Frontal cortex (tissue), 4 donors: Measurements from ENCODE around the gene NUDT2. TPM values are rescaled to one million over a fixed set of nuclear protein-coding genes. Genes with fewer than 3 reads are reported as not detected.
A peak's percentile ranks its signal among the peaks of the same experiment; 100 is the strongest.

ENCODE experiments used
- DNase-seq, 2 donors: peaks; one replicate each; pipeline ENCODE4 v3.0.0; 2012; ENCODE audit warnings: low spot score in 2 of 2
- FAIRE-seq: peaks from 2 replicates; lab custom pipeline; 2012; peaks lifted over from hg19 to GRCh38; lab: Jason Lieb, UNC
- small RNA-seq: library from RNA; depleted of rRNA; stranded (forward); fragments of <200 nt; gene quantifications from one replicate; pipeline ENCODE3, GENCODE V24; 2014
- total RNA-seq: library from RNA; depleted of rRNA; stranded (reverse); fragments of >200 nt; gene quantifications from one replicate; pipeline ENCODE4 v1.2.3, GENCODE V29; 2014
- donor health status: control.
- donor health status: control.
- donor health status: control.

NUDT2 gene
- total RNA-seq, 1 donor from 2014 or later = 15.5 TPM

DNA sequence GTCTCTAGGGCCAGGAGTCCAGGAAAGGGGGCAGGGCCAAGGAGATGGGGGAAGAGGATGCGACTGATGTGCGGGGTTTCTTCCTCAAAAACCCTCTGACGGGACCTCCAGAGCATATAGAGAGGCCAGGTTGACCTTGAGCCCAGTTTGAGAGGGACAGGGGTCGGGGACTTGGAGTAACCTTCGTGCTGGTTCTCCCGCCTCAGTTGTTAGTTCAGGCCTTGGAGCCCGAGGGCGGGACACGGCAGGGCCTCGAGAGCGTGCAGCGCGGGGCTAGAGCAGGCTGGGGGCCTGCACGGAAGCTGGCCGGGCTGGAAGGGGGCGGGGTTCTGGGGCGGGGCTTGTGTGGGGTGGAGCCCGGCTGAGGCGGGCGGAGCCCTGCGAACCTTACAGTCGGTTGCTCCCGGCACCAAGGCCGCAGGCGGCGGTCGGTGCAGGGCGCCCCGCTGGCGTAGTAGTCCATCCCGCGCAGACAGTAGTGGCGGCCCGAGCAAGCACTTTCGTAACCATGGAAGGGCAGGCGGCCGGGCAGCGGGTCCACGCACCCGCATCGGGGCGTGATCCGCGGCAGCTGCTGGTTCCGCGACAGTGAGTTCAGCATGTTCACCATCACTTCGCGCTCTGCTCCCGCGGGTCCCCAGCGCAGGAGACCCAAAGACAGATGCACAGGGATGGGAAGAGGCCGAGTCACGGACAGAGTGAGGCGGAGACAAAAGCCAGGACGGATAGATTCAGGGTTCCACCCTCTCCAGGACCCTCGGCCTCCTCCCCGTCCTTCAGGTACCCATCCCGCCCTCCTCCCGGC, 51.3 kb downstream of the NUDT2 start:
- FAIRE-seq (no peak), DNase-seq (peak; percentile 84 to 90)

DNA sequence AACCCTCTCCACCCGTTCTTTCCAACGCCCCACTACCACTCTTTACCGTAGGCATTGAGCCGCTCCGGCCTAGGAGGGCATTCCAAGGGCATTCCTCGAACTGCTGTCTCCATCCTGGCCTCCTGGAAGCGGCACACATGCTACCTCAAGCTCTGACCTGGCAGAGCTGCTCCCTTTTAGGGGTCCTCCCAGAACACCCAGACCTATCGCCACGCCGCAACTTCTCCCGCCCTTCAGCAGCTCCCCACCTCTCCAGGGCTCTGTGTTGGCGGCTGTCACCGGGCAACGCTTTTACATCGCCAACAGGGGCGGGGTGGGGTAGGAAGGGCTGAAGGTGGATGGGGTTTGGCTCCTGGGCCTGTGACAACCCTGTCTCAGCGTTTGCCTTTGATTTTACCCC, 52.0 kb downstream of the NUDT2 start:
- peak; percentile 15 to 36 for DNase-seq
- no peak for FAIRE-seq

DNA sequence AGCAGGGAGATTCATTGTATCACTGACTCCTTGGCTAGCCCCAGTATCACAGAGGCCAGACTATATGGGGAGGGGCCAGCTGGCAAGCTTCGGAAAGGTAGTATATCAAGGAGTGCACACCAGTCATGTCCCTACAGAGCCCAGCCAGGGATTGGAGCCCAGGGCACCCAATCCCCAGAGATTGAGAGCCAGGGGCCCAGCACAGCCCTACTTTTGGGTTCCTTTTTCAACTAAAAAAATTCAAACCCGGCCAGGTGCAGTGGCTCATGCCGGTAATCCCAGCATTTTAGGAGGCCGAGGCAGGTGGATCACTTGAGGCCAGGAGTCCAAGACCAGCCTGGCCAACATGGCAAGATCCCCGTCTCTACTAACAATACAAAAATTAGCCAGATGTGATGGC, 52.7 kb downstream of the NUDT2 start:
- FAIRE-seq (no peak), DNase-seq (no peak)

DNA sequence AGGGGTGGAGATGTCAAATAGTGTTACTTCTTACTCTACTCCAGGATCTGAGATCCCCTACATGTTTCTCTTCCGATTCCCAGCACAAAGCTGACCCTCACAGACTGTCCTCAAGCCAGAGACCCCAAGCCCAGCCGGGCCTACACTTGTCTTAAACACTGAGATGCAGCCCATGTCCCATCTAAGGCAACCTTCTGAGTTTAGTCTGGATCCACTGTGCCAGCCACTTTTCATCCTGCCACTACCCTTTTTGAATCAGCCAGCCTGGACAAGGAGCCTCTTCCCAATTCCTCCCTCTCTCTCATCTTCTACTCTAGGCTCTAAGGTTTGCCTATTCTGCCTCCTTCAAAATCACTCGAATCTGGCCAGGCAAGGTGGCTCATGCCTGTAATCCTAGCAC, 53.5 kb downstream of the NUDT2 start:
- FAIRE-seq = no peak

DNA sequence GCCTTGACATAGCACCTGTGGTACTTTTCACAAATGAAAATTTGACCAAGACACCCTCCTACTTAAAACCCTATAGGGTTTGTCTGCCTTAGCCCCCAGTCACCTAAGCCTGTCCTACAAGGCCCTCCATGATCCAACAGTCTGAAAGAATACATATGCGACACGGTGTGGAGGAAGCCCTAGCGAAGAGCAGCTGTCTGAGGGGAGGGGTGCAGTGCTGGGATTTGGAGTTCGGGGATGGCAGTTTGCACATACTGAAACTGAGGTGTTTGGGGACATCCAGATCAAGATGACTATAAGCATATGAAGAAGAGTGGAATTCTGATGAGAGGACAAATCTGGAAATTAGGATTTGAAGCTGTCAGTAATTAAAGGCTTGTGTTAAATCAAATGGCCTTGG, 54.5 kb downstream of the NUDT2 start:
- DNase-seq = no peak

More for the DNA sequence above, 53.5 kb downstream of the NUDT2 start:
- peak in 1 of 2 donors; percentile 2 for DNase-seq

DNA sequence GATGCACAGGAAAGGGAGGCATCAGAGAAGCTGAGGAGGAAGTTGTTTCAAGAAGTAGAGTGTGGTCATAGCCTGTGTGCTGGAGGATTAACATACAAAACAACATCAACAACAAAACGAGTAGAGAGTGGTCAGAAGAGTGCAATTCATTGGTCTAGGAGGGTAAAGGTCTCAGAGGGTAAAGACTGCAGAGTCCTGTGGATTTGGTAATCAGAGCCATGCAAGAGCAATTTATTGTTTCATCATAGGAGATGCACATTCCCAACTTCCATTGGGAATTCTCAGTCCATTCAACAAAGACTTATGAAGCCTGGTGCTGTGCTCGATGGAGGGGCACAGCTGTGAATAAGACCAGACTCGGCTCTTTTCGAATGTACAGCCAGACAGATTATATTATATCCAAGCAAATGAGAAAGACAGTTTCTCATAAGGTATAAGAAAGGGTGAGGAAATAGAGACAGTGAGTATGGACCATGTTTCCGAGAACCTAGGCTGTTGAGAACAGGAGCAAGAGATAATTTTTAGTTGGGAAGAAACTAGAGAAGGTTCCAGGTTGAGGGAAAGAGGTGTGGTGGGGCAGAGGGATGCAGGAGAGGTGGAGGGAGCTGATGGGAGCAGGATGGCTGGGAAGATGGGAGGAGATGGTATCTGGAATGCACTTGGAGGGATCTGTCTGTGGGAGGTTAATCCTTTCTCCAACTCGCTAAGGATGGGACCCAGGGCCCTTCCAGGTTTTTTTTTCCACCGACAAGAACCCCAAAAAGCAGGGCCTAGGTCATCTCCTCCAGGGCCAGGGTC, 55.2 kb downstream of the NUDT2 start:
- DNase-seq (no peak), FAIRE-seq (no peak)

More for the DNA sequence above, 54.5 kb downstream of the NUDT2 start:
- FAIRE-seq = no peak

DNA sequence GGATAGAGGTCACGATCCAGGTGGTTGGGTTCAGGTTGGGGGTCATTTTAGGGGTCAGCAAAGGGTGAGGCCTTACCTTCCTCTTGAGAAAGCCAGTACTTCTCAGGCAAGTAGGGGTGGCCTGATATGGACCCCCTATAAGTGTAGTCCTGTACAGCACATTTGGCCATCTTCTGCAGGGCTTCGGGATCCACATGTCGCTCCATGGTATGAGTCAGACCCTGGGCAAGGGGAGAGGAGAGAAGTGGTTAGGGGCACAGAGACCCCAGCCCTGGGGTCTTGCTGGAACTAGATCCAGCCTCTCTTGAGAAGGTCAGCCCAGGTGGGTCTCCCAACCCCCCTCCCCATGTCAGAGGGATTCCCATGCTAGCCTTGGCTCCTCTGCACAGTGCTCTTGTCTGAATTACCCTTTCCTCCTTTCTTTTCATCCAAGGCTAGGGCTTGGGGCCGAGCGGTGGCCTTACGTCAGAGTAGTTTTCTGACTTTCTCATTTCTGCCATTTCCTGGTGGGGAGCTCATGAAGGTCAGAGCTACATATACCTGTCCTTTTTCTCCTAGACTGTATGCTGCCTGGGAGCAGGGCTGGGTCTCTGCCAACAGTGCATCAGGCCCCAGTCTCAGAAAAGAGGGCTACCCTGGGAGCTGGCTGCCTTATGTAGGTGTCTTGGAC, 56.3 kb downstream of the NUDT2 start:
- DNase-seq (no peak), FAIRE-seq (no peak)

DNA sequence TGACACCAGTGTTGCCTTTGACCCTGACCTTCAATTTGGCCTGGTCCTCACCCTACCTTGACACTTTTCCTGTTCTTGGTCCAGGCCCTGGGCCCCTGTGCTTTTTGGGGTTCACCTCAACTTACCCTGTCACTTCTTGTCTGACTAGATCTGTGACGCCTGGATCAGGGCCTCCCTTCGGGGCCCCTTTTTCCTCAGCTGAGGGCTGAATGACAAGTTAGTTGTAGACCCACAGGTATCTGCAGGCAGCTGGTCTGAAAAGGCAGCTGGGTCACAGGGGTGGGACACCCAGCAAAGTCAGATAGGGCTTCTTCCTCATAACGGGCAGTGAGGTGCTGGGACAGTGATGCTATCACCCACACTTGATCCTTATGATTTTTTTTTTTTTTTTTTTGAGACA, 57.3 kb downstream of the NUDT2 start:
- no peak for DNase-seq
- FAIRE-seq = no peak

DNA sequence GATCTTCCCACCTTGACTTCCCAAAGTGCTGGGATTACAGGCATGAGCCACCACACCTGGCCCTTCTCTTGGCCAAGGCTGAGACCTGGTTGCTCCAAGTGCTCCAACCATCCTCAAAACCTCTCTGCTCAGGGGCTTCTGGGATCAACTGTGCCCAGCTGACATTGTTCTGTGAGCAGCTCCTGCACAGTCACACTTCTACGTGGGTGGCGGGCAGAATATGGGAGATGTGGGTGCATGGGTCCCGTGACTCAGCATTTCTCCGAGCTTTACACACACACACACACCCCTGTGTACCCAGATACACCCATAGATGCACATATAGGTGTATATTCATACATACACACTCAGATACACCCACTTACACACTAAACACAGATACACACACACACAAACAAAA, 57.9 kb downstream of the NUDT2 start:
- FAIRE-seq = no peak
- no peak for DNase-seq

DNA sequence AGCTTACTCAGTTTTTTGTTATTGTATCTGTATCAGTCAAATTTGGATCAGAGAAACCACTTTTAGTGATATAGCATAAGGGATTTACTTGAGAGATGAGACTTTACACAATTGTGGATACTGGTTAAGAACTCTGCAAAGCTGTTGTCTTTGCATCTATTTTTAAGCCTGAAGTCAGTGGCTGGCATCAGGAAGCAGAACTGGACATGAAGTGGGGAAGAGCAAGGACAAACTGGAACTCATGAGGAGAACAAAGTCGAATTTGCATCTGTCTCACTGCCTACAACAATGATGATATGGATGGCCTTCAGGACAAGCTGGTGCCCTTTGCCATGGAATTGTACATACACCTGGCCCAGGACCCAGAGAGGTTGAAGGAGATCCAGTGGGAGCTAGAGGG, 63.1 kb downstream of the NUDT2 start:
- FAIRE-seq (no peak), DNase-seq (no peak)

Small RNA genes within 50 kb of the gene (small RNA-seq; reads per million reads assigned to genes)
- gene RF00019 (not detected), gene RNU2-50P (not detected)

Other genes starting within 250 kb of the NUDT2 start
- 19.2 TPM for gene DCAF12, start 202.9 kb upstream of the NUDT2 start, total RNA-seq
- 21.6 TPM for gene UBAP1, start 150.5 kb upstream of the NUDT2 start, total RNA-seq
- gene KIF24, start 301 bp upstream of the NUDT2 start, total RNA-seq = 1.2 TPM
- gene MYORG, start 47.3 kb downstream of the NUDT2 start, total RNA-seq = 2.4 TPM
- 22.4 TPM for gene FAM219A, start 129.0 kb downstream of the NUDT2 start, total RNA-seq
- 1.2 TPM for gene DNAI1, start 129.2 kb downstream of the NUDT2 start, total RNA-seq
- gene ENHO, start 193.4 kb downstream of the NUDT2 start, total RNA-seq = 53.4 TPM